Measurements from ENCODE around the gene EIF3M.

- no peak for TF ChIP-seq CTCF (IDR thresholded peaks at IDR 0.05)
- TF ChIP-seq POLR2A (IDR thresholded peaks at IDR 0.05): no peak
Observed at GRCh38 chr11:32643526-32643925, 59.9 kb downstream of the EIF3M start.
